ENCODE measurements around the gene CATSPERD.

Gene CATSPERD

DNA sequence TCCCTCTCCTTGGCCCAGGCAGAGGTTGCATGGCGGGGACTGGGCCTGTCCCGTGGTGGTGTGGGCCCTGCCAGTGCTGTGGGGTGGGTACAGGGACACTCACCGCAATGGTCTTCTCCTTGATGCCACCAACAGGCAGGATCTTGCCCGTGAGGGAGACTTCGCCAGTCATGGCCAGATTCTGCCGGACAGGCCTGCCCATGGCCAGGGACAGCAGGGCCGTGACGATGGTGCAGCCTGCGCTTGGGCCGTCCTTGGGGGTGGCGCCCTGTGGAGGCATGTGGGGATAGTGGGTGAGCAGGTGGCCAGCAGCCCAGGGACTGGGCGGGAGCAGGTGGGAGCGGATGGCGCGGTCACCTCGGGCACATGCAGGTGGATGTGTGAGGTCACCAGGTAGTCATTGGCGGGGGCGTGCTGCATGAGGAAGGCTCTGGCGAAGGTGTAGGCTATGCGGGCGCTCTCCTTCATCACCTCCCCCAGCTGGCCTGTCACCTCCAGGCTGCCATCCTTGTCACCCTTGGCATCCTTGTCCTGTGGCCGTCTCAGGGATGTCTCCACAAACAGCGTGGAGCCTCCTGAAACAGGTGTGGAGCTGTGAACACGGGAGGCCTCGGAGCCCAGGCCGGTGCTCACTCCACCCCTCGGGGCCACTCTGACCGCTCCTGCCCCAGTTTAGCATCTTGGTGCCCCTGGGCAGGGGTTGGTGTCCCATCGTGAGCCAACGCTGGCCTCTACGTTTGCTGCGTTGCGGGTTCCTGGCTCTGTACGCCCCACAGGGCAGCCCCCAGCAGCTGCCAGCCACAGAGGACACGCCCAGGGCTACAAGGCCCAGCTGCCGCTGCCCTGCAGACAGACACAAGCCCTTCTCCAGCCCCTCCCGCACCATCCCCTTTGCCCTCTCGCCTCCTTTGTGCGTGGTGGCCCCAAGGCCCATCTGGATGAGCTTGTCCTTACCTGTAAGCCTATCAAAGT is 27.0 kb upstream of the CATSPERD start:
- H3K27ac ChIP-seq (ENCODE audit: insufficient read depth, low read length, poor library complexity, severe bottlenecking), result peak overlapping the region; percentile 2
- DNase-seq, result no peak
- H3K4me3 ChIP-seq (ENCODE audit: insufficient read depth, low read depth, low read length, poor library complexity, severe bottlenecking), result no peak overlapping the region
- H3K36me3 ChIP-seq (ENCODE audit: control insufficient read depth, insufficient read depth, low read length), result peaks cover 61% of the 10 kb centered on the region
- peaks cover 5% of the 10 kb centered on the region for H3K4me1 ChIP-seq (ENCODE audit: control insufficient read depth, insufficient read depth, low read length, poor library complexity, severe bottlenecking)
- no peaks in the 10 kb centered on the region for H3K9me3 ChIP-seq (ENCODE audit: control insufficient read depth, low read length)
- no peaks in the 10 kb centered on the region for H3K27me3 ChIP-seq (replicated peaks; ENCODE audit: control insufficient read depth, insufficient read depth, low read length, poor library complexity, severe bottlenecking)

DNA sequence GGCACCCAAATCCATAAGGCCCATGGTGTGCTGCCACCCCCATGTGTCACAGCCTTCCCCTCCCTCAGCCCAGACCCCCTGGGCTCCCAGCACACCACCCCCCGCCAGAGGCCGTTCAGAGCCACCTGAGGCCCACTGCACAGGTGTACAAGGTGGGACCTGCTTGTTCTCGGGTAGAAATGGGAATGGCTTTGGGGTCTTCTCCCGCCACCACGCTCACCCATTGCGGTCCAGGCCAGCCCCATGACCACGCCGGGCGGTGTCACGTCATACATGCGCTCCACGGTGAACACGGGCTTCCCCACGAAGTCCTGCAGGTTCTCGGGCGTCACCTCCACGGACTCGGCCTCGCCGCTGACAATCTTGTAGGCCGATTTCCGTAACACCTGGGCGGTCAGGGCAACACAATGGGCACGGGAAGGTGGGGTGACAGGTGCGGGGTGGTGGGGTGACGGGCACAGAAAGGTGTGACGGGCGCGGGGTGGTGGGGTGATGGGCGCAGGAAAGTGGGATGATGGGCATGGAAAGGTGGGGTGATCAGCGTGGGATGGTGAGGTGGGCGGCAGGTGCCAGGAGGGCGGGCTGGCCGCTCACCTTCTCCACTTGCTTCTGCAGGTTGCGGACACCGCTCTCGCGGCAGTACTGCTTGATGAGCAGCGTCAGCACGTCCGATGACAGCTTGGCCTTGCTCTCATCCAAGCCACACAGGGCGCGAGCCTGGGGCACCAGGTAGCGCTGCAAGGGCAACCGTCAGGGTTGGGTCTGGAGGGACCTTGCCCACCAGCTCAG is 26.1 kb upstream of the CATSPERD start:
- H3K27me3 ChIP-seq (replicated peaks; ENCODE audit: control insufficient read depth, insufficient read depth, low read length, poor library complexity, severe bottlenecking), result no peaks in the 10 kb centered on the region
- H3K4me1 ChIP-seq (ENCODE audit: control insufficient read depth, insufficient read depth, low read length, poor library complexity, severe bottlenecking), result peaks cover 5% of the 10 kb centered on the region
- no peak for DNase-seq
- peaks cover 69% of the 10 kb centered on the region for H3K36me3 ChIP-seq (ENCODE audit: control insufficient read depth, insufficient read depth, low read length)
- H3K27ac ChIP-seq (ENCODE audit: insufficient read depth, low read length, poor library complexity, severe bottlenecking), result no peak overlapping the region
- no peak overlapping the region for H3K4me3 ChIP-seq (ENCODE audit: insufficient read depth, low read depth, low read length, poor library complexity, severe bottlenecking)
- no peaks in the 10 kb centered on the region for H3K9me3 ChIP-seq (ENCODE audit: control insufficient read depth, low read length)

DNA sequence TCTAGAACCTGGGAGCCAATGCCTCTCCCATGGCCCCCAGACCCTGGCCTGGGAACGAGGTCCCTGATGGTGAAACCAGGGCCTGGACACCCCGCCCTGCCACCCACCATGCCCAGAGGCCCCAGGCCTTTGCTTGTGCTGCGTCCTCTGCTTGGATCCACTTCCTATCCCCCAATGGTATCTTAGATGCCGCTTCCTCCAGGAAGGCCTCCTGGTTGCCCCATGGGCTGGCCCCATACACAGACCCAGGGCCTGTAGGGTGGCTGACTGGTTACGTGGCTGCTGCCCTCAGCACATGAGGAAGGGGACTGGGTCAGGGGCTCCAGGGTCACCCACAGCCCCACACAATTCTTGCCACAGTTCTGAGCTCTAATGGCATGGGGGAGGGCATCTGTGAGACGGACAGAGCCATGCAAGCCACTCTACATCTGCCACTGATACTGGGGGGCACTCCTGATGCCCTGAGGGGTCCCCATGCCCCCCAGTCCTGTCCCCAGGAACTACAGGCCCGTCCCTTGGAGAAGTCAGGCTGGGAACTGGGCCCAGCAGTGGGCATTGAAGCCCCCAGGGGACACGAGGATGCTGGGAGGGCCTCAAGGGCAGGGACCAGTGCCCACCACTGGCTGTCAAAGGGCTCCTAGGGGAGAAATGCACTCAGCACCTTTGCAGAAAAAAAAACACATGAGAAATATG is 25.3 kb upstream of the CATSPERD start:
- Histone ChIP-seq H3K27ac (ENCODE audit: insufficient read depth, low read length, poor library complexity, severe bottlenecking) (no peak overlapping the region), H3K4me3 (ENCODE audit: insufficient read depth, low read depth, low read length, poor library complexity, severe bottlenecking) (no peak overlapping the region), H3K27me3 (replicated peaks; ENCODE audit: control insufficient read depth, insufficient read depth, low read length, poor library complexity, severe bottlenecking) (no peaks in the 10 kb centered on the region), H3K9me3 (ENCODE audit: control insufficient read depth, low read length) (no peaks in the 10 kb centered on the region), H3K36me3 (ENCODE audit: control insufficient read depth, insufficient read depth, low read length) (peaks cover 69% of the 10 kb centered on the region), H3K4me1 (ENCODE audit: control insufficient read depth, insufficient read depth, low read length, poor library complexity, severe bottlenecking) (peaks cover 5% of the 10 kb centered on the region)
- no peak for DNase-seq

DNA sequence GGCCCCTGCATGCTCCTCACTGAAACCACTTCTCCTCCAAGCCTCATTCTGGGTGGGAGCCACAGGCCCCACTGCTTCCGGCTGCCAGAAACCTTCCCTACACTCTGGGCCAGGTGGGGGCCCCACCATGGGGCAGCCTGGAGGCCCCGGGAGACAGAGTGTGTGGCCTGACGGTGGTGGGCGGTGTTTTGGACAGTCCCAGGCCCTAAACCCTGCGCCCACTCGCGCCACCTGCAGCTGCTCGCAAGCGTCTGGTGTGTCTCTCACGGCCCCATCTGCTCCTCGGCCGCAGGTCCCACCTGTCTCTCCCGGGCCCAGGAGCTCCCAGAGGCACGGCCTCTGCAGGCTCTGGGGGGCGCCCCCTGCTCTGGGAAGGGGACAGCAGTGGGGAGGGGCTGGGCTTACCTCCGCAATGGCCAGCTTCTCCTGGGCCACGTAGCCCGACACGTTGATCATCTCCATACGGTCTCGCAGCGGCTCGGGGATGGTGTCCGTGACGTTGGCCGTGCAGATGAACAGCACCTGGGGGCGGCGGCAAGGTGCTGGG is 24.7 kb upstream of the CATSPERD start:
- H3K27ac ChIP-seq (ENCODE audit: insufficient read depth, low read length, poor library complexity, severe bottlenecking), result no peak overlapping the region
- DNase-seq, result no peak
- H3K9me3 ChIP-seq (ENCODE audit: control insufficient read depth, low read length), result no peaks in the 10 kb centered on the region
- no peaks in the 10 kb centered on the region for H3K27me3 ChIP-seq (replicated peaks; ENCODE audit: control insufficient read depth, insufficient read depth, low read length, poor library complexity, severe bottlenecking)
- H3K36me3 ChIP-seq (ENCODE audit: control insufficient read depth, insufficient read depth, low read length), result peaks cover 69% of the 10 kb centered on the region
- H3K4me3 ChIP-seq (ENCODE audit: insufficient read depth, low read depth, low read length, poor library complexity, severe bottlenecking), result no peak overlapping the region
- peaks cover 5% of the 10 kb centered on the region for H3K4me1 ChIP-seq (ENCODE audit: control insufficient read depth, insufficient read depth, low read length, poor library complexity, severe bottlenecking)

DNA sequence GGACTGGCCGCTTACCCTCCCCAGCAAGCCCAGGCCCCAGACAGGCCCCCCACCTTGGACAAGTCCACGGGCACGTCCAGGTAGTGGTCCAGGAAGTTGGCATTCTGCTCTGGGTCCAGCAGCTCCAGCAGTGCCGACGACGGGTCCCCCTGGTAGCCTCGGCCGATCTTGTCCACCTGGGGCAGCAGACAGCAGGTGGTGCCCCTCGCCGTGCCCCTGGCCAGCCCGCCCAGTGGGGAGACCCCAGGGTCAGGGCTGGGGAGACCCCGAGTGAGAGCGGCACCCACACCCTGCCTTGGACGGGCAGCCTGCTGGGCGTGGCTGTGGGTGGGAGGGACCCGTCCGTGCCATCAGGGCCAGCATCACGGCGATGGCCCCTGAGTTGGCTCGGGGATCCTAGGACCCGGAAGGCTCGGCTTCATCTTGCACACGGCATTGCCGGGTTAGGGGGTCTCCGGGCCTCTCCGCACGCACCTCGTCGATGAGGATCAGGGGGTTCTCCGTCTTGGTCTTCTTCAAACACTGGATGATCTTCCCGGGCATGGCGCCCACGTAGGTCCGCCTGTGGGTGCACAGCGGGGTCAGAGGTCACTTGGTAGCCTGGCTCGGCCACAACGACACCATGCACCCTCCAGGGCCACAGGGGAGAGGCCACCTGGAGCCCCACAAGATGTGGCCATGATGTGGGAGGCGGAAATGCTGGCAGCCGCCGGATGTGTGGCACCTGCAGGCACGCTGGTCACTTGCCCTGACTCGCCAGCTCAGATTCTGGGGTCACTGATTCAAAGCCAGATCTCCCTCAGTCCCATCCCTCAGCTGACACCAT is 24.0 kb upstream of the CATSPERD start:
- Histone ChIP-seq H3K4me3 (ENCODE audit: insufficient read depth, low read depth, low read length, poor library complexity, severe bottlenecking) (no peak overlapping the region), H3K9me3 (ENCODE audit: control insufficient read depth, low read length) (no peaks in the 10 kb centered on the region), H3K4me1 (ENCODE audit: control insufficient read depth, insufficient read depth, low read length, poor library complexity, severe bottlenecking) (peaks cover 5% of the 10 kb centered on the region), H3K36me3 (ENCODE audit: control insufficient read depth, insufficient read depth, low read length) (peaks cover 69% of the 10 kb centered on the region), H3K27me3 (replicated peaks; ENCODE audit: control insufficient read depth, insufficient read depth, low read length, poor library complexity, severe bottlenecking) (no peaks in the 10 kb centered on the region), H3K27ac (ENCODE audit: insufficient read depth, low read length, poor library complexity, severe bottlenecking) (no peak overlapping the region)
- DNase-seq, result no peak

DNA sequence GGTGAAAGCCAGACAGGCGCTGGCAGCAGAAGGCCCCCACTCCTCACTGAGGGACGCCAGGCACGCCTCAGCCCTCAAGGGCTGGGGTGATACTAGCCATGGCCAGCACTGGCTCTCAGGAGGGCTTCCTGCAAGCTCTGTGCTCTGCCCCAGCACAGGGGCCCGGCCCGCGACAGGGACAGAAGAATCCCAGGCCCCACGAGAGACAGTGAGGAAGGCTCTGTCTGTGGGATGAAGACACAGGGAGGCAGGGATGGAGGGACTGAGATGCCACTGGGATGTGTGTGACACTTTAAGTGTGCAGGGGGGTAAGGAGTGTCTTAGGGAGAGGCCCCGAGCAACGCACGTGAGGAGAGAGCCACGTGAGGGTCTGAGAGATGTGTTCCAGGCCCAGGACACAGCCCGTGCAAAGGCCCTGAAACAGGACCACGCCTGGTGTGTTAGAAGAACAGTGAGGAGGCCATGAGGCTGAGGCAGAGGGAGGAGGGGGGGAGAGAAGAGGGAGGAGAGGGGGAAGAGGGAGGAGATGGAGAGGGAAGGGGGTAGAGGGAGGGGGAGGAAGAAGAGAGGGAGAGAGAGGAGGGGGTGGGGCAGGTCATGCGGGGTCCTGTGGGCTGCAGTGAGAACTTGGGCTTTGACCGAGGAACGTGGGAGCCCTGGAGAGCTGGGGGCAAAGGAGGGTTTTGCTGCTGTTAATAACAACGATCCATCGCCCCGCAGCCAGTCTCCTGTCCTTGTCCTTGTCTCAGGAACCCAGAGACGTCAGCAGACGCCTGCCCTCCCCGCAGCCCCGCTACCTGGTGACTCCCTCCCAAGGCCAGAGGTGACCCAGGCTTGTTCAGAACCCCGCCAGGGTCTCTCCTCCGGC is 23.2 kb upstream of the CATSPERD start:
- Histone ChIP-seq H3K27ac (ENCODE audit: insufficient read depth, low read length, poor library complexity, severe bottlenecking) (no peak overlapping the region), H3K36me3 (ENCODE audit: control insufficient read depth, insufficient read depth, low read length) (peaks cover 64% of the 10 kb centered on the region), H3K9me3 (ENCODE audit: control insufficient read depth, low read length) (no peaks in the 10 kb centered on the region), H3K4me1 (ENCODE audit: control insufficient read depth, insufficient read depth, low read length, poor library complexity, severe bottlenecking) (no peaks in the 10 kb centered on the region), H3K4me3 (ENCODE audit: insufficient read depth, low read depth, low read length, poor library complexity, severe bottlenecking) (no peak overlapping the region), H3K27me3 (replicated peaks; ENCODE audit: control insufficient read depth, insufficient read depth, low read length, poor library complexity, severe bottlenecking) (no peaks in the 10 kb centered on the region)
- DNase-seq, result no peak

DNA sequence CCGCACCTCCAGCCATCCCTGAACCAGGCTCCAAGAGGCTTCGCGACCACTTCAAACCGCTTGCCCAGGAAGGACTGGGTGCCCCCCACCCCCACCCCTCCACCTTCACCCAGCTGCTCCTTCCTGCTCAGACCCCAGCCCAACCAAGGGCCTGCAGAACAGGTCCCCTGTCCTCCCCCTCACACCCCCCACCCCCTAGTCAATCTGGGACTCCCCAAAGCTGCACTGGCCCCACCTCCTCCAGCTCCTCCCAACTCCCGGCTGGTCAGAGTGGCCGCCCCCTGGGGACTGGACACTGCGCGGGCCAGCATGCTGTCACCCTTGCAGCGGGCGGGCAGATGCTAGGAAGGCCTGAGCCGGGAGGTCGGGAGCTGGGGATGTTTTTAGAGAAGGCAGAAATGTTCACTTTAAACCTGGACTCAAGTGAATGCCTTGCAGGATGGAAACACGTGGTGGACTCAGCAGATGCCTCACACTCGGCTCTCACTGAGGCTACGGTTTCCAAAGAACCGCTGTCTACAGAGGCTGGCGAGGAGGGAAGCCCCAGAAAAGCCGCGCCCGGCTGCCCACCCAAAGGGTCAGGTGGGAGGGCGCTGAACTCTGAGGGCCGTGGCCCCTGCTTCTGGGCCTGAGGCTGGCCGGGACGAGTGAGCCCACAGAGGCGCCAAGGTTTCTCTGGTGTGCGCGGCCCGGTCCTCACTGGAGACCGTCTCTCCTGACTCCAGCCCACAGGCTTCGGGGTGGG is 22.4 kb upstream of the CATSPERD start:
- Histone ChIP-seq H3K4me1 (ENCODE audit: control insufficient read depth, insufficient read depth, low read length, poor library complexity, severe bottlenecking) (no peaks in the 10 kb centered on the region), H3K4me3 (ENCODE audit: insufficient read depth, low read depth, low read length, poor library complexity, severe bottlenecking) (no peak overlapping the region), H3K9me3 (ENCODE audit: control insufficient read depth, low read length) (no peaks in the 10 kb centered on the region), H3K36me3 (ENCODE audit: control insufficient read depth, insufficient read depth, low read length) (peaks cover 56% of the 10 kb centered on the region), H3K27me3 (replicated peaks; ENCODE audit: control insufficient read depth, insufficient read depth, low read length, poor library complexity, severe bottlenecking) (no peaks in the 10 kb centered on the region), H3K27ac (ENCODE audit: insufficient read depth, low read length, poor library complexity, severe bottlenecking) (no peak overlapping the region)
- no peak for DNase-seq

DNA sequence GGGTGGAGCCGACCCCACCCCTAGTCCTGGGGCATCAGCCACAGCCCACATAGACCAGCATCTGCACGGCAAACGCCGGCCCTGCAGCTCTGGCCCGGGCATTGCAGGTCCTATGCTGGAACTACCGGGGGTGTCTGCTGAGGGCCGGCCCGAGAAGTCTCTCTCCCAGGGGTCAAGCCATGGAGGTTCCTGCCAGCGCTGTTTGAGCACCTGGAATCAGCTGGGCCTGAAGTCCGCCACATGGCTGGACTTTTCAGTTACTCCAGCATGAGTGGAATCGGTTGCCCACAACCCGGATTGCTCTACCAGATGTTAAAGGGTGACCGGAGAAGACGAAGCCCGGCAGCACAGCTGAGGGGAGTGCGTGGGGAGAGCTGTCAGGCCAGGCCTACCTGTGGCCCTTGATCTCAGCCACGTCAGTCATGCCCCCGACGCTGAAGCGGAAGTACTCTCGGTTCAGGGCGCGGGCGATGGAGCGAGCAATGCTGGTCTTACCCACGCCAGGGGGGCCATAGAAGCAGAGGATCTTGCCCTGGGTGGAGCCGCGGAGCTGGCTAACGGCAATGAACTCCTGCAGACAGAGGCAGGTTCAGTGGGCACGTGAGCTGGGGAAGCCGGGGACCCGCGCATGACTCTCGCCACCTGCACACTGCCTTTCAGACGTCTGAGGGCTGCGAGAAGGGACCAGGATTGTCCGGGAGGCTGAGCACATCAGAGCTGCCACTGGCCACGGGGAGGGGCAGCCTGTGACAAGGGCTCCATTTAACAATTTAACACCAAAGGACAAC is 21.6 kb upstream of the CATSPERD start:
- no peaks in the 10 kb centered on the region for H3K27me3 ChIP-seq (replicated peaks; ENCODE audit: control insufficient read depth, insufficient read depth, low read length, poor library complexity, severe bottlenecking)
- H3K9me3 ChIP-seq (ENCODE audit: control insufficient read depth, low read length), result no peaks in the 10 kb centered on the region
- no peak overlapping the region for H3K4me3 ChIP-seq (ENCODE audit: insufficient read depth, low read depth, low read length, poor library complexity, severe bottlenecking)
- H3K4me1 ChIP-seq (ENCODE audit: control insufficient read depth, insufficient read depth, low read length, poor library complexity, severe bottlenecking), result no peaks in the 10 kb centered on the region
- DNase-seq, result no peak
- H3K27ac ChIP-seq (ENCODE audit: insufficient read depth, low read length, poor library complexity, severe bottlenecking), result no peak overlapping the region
- H3K36me3 ChIP-seq (ENCODE audit: control insufficient read depth, insufficient read depth, low read length), result peaks cover 58% of the 10 kb centered on the region

All from effector memory CD4-positive, alpha-beta T cell (primary cell).